ENCODE data around the gene NFKB1. TPM values are rescaled to one million over a fixed set of nuclear protein-coding genes. Genes with fewer than 3 reads are reported as not detected.

Gene NFKB1
- total RNA-seq, 1 experiment from 2014 or later, result 35.6 TPM

GRCh38 chr4:102627831-102628523 is 126.8 kb downstream of the NFKB1 start:
- no peak for TF ChIP-seq CTCF (IDR thresholded peaks at IDR 0.05; ENCODE audit: unreplicated experiment)
- intact Hi-C loops (cut with micrococcal nuclease; ENCODE audit: unreplicated experiment), result loop anchor here (10.0 kb wide), 2 partner anchors 87 to 157 kb away; no protein-coding TSS in a partner anchor
- Mint-ChIP-seq H3K36me3 (ENCODE audit: insufficient read depth, unreplicated experiment) (peaks cover 10% of the 10 kb centered on the region), H3K4me1 (ENCODE audit: low read depth, unreplicated experiment) (peaks cover 42% of the 10 kb centered on the region), H3K27me3 (ENCODE audit: unreplicated experiment) (no peaks in the 10 kb centered on the region), H3K9me3 (ENCODE audit: low read depth, unreplicated experiment) (no peaks in the 10 kb centered on the region), H3K27ac (ENCODE audit: unreplicated experiment) (peak overlapping the region; percentile 85), H3K4me3 (ENCODE audit: low read depth, unreplicated experiment) (no peak overlapping the region)
- CTCF ChIA-PET, result interaction anchor here (0.7 kb wide), 1 partner anchor 12 kb away, joined by 3 read pairs; no protein-coding TSS in a partner anchor
- peak; percentile 21 for DNase-seq
- no TSS peak for BruUV-seq (replicated peaks)

DNA sequence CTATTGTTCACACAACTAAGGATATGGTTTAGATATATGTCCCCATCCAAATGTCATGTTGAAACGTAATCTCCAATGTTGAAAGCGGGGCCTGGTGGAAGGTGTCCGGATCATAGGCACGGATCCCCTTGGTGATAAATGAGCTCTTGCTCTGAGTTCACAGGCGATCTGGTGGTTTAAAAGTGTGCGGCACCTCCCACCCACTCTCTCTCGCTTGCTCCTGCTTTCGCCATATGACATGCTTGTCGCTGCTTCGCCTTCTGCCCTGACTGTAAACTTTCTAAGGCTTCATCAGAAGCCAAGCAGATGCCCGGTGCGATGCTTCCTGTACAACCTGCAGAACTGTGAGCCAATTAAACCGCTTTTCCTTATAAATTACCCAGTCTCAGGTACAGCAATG is 128.5 kb downstream of the NFKB1 start:
- H3K27me3 Mint-ChIP-seq (ENCODE audit: unreplicated experiment), result no peaks in the 10 kb centered on the region
- no peaks in the 10 kb centered on the region for H3K9me3 Mint-ChIP-seq (ENCODE audit: low read depth, unreplicated experiment)
- TF ChIP-seq CTCF (IDR thresholded peaks at IDR 0.05; ENCODE audit: unreplicated experiment), result no peak
- peaks cover 32% of the 10 kb centered on the region for H3K4me1 Mint-ChIP-seq (ENCODE audit: low read depth, unreplicated experiment)
- H3K36me3 Mint-ChIP-seq (ENCODE audit: insufficient read depth, unreplicated experiment), result peaks cover 10% of the 10 kb centered on the region
- no peak overlapping the region for H3K4me3 Mint-ChIP-seq (ENCODE audit: low read depth, unreplicated experiment)
- no peak overlapping the region for H3K27ac Mint-ChIP-seq (ENCODE audit: unreplicated experiment)
- BruUV-seq (replicated peaks), result no TSS peak
- CTCF ChIA-PET, result no interaction called here
- intact Hi-C loops (cut with micrococcal nuclease; ENCODE audit: unreplicated experiment), result loop anchor here (10.0 kb wide), 2 partner anchors 85 to 155 kb away; no protein-coding TSS in a partner anchor
- DNase-seq, result no peak

DNA sequence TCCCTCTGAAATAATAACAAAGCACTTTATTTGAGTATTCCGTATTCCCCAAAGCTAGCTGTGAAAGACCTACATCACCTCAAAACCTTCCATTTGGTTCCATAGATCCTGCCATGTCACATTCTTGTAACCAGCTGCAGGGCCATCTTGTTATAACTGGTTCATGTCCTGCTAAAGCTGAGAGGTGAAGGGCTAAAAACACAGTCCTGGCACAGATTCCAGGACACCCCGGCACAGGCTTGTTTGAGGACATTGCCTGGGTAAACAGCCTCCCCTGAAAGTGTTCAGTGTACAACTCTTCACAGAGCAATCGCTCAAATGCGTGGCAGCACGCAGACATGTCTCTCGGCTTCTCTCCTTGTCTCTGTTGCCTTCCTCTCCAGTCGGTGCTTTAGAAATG is 130.5 kb downstream of the NFKB1 start:
- BruUV-seq (replicated peaks), result no TSS peak
- peaks cover 10% of the 10 kb centered on the region for H3K36me3 Mint-ChIP-seq (ENCODE audit: insufficient read depth, unreplicated experiment)

GRCh38 chr4:102632241-102633065 is 131.3 kb downstream of the NFKB1 start:
- Mint-ChIP-seq H3K36me3 (ENCODE audit: insufficient read depth, unreplicated experiment) (peaks cover 10% of the 10 kb centered on the region), H3K9me3 (ENCODE audit: low read depth, unreplicated experiment) (no peaks in the 10 kb centered on the region), H3K4me3 (ENCODE audit: low read depth, unreplicated experiment) (no peak overlapping the region), H3K27me3 (ENCODE audit: unreplicated experiment) (no peaks in the 10 kb centered on the region), H3K27ac (ENCODE audit: unreplicated experiment) (no peak overlapping the region), H3K4me1 (ENCODE audit: low read depth, unreplicated experiment) (peaks cover 16% of the 10 kb centered on the region)
- DNase-seq, result no peak
- intact Hi-C loops (cut with micrococcal nuclease; ENCODE audit: unreplicated experiment), result no loop called here
- no peak for TF ChIP-seq CTCF (IDR thresholded peaks at IDR 0.05; ENCODE audit: unreplicated experiment)
- BruUV-seq (replicated peaks), result no TSS peak
- CTCF ChIA-PET, result no interaction called here

More for the DNA sequence above, 130.5 kb downstream of the NFKB1 start:
- intact Hi-C loops (cut with micrococcal nuclease; ENCODE audit: unreplicated experiment), result no loop called here
- Mint-ChIP-seq H3K27ac (ENCODE audit: unreplicated experiment) (no peak overlapping the region), H3K4me3 (ENCODE audit: low read depth, unreplicated experiment) (no peak overlapping the region), H3K9me3 (ENCODE audit: low read depth, unreplicated experiment) (no peaks in the 10 kb centered on the region), H3K4me1 (ENCODE audit: low read depth, unreplicated experiment) (peaks cover 21% of the 10 kb centered on the region), H3K27me3 (ENCODE audit: unreplicated experiment) (no peaks in the 10 kb centered on the region)
- DNase-seq, result no peak
- TF ChIP-seq CTCF (IDR thresholded peaks at IDR 0.05; ENCODE audit: unreplicated experiment), result no peak
- CTCF ChIA-PET, result no interaction called here
